Testis (tissue), 2 donors: ENCODE results near the gene KRI1.

ENCODE experiments used
- POLR2A ChIP-seq: fragments of 450-650 bp; IDR thresholded peaks from one replicate; pipeline ENCODE4 v1.6.1; 2017; ENCODE audit warnings: antibody characterized with exemption, mild to moderate bottlenecking, moderate library complexity
- TF ChIP-seq, protein P1 (sequence below), 3 experiments: fragments of 450-650 bp in 2 of 3; fragments of 200-600 bp in 1 of 3; sonication (generic) in 1 of 3; IDR thresholded peaks; one replicate each; pipeline ENCODE4 v1.5.1; 2016 to 2019; ENCODE audit warnings: antibody characterized with exemption in 3 of 3, mild to moderate bottlenecking in 2 of 3, moderate library complexity in 1 of 3

DNA sequence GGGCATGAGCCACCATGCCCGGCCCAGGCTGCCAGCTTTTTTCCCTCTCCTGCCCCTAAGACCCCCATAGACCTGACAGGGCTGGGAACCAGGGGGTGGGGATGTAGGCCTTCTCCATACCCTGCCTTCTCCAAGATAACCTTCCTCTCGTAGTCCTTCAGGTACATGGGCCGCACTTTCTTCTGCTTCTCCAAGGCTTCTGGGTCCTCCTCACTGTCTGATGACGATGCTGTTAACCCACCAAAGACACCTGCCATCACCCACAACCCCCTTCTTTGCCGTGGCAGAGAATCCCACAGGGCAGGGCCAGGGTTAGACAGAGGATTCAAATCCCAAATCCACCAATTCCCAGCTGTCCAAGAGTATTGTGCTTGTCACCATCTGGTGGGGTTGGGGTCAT lies 3.2 kb downstream of the KRI1 start:
- TF ChIP-seq, protein P1, sequence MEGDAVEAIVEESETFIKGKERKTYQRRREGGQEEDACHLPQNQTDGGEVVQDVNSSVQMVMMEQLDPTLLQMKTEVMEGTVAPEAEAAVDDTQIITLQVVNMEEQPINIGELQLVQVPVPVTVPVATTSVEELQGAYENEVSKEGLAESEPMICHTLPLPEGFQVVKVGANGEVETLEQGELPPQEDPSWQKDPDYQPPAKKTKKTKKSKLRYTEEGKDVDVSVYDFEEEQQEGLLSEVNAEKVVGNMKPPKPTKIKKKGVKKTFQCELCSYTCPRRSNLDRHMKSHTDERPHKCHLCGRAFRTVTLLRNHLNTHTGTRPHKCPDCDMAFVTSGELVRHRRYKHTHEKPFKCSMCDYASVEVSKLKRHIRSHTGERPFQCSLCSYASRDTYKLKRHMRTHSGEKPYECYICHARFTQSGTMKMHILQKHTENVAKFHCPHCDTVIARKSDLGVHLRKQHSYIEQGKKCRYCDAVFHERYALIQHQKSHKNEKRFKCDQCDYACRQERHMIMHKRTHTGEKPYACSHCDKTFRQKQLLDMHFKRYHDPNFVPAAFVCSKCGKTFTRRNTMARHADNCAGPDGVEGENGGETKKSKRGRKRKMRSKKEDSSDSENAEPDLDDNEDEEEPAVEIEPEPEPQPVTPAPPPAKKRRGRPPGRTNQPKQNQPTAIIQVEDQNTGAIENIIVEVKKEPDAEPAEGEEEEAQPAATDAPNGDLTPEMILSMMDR (IDR thresholded peaks at IDR 0.05): no peak
- TF ChIP-seq POLR2A: no peak
